ENCODE measurements around the gene LRRC28. TPM values are rescaled to one million over a fixed set of nuclear protein-coding genes. Genes with fewer than 3 reads are reported as not detected.

Gene LRRC28
- total and polyA plus RNA-seq, 2 experiments from 2014 or later, result 24.9 to 45.5 TPM

DNA sequence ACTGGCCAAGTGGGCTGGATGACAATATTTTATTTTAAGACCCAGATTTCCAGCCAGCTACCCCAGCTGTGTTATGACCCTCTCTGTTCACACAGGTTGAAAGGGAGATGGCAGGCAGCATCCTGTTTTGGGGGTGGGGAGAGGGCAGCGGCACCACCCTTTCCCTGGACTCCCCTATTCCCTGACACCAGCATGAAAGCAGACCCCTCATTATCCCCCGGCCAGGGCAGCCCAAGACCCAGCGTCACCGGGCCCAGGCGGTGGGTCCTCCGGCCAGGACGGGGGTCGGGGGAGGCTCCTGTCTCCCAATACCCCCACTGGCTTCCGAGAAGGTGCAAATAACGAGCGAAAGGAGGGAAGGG, 186.9 kb downstream of the LRRC28 start:
- Histone ChIP-seq H3K27ac (no peak overlapping the region), H3K4me3 (no peak overlapping the region)
- no peak for DNase-seq (ENCODE audit: low read depth in 1 of 2, low spot score in 1 of 2)

DNA sequence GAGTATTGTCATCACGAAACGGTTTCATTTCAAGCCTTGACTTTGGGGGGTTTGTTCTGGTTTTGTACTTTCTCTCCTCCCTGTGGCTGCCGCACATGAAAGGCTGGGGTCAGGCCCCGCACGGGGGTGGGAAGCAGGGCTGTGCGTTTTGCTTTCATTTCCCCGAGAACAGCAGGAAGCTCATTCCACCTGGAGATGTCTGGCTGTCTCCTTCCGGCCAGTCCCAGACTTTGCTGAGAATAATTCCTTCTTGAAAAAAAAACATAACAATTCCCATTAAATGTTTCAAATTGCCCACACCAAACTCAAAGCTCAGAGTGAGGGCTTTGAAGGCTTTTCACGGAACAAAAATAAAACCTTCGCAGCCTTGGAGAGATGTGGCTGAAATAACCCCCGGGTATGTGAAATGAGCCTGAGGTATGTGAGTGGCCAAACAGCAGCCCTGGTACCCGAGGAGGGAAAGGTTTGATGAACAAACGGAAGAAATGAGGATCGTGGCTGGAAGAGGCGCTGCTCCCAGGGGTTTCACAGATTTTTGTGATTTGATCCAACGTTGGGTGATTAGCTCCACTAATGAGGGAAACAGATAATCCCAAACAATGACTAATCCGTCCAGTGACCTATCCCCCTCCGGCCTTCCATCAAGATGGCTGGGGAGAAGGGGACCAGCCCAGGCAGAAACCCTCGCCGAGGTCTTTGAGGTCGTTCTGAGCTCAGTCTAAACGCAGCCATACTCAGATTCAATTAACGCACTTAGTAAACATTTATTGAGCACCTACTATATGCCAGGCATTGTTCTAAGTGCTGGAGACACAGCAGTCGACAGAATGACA, 187.6 kb downstream of the LRRC28 start:
- H3K4me1 ChIP-seq (ENCODE audit: low read depth), result peaks cover 7% of the 10 kb centered on the region
- no peak for DNase-seq (ENCODE audit: low read depth in 1 of 2, low spot score in 1 of 2)
- no peak overlapping the region for H3K4me3 ChIP-seq
- H3K9me3 ChIP-seq (ENCODE audit: low read depth), result no peaks in the 10 kb centered on the region
- no peak overlapping the region for H3K27ac ChIP-seq
- H3K27me3 ChIP-seq, result no peaks in the 10 kb centered on the region
- no peaks in the 10 kb centered on the region for H3K36me3 ChIP-seq
- TF ChIP-seq, protein P1, sequence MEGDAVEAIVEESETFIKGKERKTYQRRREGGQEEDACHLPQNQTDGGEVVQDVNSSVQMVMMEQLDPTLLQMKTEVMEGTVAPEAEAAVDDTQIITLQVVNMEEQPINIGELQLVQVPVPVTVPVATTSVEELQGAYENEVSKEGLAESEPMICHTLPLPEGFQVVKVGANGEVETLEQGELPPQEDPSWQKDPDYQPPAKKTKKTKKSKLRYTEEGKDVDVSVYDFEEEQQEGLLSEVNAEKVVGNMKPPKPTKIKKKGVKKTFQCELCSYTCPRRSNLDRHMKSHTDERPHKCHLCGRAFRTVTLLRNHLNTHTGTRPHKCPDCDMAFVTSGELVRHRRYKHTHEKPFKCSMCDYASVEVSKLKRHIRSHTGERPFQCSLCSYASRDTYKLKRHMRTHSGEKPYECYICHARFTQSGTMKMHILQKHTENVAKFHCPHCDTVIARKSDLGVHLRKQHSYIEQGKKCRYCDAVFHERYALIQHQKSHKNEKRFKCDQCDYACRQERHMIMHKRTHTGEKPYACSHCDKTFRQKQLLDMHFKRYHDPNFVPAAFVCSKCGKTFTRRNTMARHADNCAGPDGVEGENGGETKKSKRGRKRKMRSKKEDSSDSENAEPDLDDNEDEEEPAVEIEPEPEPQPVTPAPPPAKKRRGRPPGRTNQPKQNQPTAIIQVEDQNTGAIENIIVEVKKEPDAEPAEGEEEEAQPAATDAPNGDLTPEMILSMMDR (IDR thresholded peaks at IDR 0.05; ENCODE audit: low read depth, low read length), result no peak

More for the DNA sequence above, 186.9 kb downstream of the LRRC28 start:
- peaks cover 7% of the 10 kb centered on the region for H3K4me1 ChIP-seq (ENCODE audit: low read depth)
- H3K36me3 ChIP-seq, result no peaks in the 10 kb centered on the region
- H3K9me3 ChIP-seq (ENCODE audit: low read depth), result no peaks in the 10 kb centered on the region
- TF ChIP-seq, protein P1 (IDR thresholded peaks at IDR 0.05; ENCODE audit: low read depth, low read length), result no peak
- H3K27me3 ChIP-seq, result no peaks in the 10 kb centered on the region

- H3K36me3 ChIP-seq, result no peaks in the 10 kb centered on the region
- H3K27ac ChIP-seq, result no peak overlapping the region
- H3K4me1 ChIP-seq (ENCODE audit: low read depth), result peaks cover 7% of the 10 kb centered on the region
- DNase-seq (ENCODE audit: low read depth in 1 of 2, low spot score in 1 of 2), result no peak
- TF ChIP-seq, protein P1 (IDR thresholded peaks at IDR 0.05; ENCODE audit: low read depth, low read length), result no peak
- no peaks in the 10 kb centered on the region for H3K27me3 ChIP-seq
- no peaks in the 10 kb centered on the region for H3K9me3 ChIP-seq (ENCODE audit: low read depth)
- no peak overlapping the region for H3K4me3 ChIP-seq
These were observed 188.2 kb downstream of the LRRC28 start for GRCh38 chr15:99439524-99439835.

DNA sequence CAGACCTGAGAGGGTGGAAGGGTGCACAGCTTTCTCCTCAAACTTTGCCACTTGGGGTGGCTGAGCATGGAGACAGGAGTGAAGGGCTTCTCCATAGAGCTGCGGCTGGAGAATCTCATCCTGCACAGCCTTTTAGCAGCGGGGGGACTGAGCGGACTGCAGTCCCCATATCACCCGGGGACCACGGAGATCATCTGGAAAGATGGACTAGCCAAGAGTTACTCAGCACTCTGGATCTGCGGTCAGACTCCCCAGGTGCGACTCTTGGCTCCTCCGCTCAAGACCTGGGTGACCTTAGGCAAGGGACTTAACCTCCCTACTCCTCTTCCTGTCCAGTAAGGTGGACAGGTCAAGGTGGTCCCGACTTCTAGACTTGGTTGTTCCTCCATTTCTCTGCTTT, 188.7 kb downstream of the LRRC28 start:
- Histone ChIP-seq H3K36me3 (no peaks in the 10 kb centered on the region), H3K4me3 (no peak overlapping the region), H3K27me3 (no peaks in the 10 kb centered on the region), H3K9me3 (ENCODE audit: low read depth) (no peaks in the 10 kb centered on the region), H3K27ac (no peak overlapping the region), H3K4me1 (ENCODE audit: low read depth) (peaks cover 7% of the 10 kb centered on the region)
- TF ChIP-seq, protein P1 (IDR thresholded peaks at IDR 0.05; ENCODE audit: low read depth, low read length), result no peak
- no peak for DNase-seq (ENCODE audit: low read depth in 1 of 2, low spot score in 1 of 2)

Other genes starting within 250 kb of the LRRC28 start
- not detected in 2 replicates for gene PGPEP1L, start 243.7 kb upstream of the LRRC28 start, total RNA-seq
- not detected in 2 replicates for gene PGPEP1L, start 243.7 kb upstream of the LRRC28 start, polyA plus RNA-seq
- gene SYNM, start 146.4 kb upstream of the LRRC28 start, total RNA-seq, result 4.8 and 8.0 TPM in 2 replicates
- gene SYNM, start 146.4 kb upstream of the LRRC28 start, polyA plus RNA-seq, result 2.3 and 5.4 TPM in 2 replicates
- gene TTC23, start 1.9 kb upstream of the LRRC28 start, total RNA-seq, result 24.6 and 38.2 TPM in 2 replicates
- gene TTC23, start 1.9 kb upstream of the LRRC28 start, polyA plus RNA-seq, result 15.0 and 18.9 TPM in 2 replicates